ENCODE results near the gene MESD.

GRCh38 chr15:80898040-80898439 lies 91.6 kb downstream of the MESD start:
- TF ChIP-seq CTCF (conservative IDR thresholded peaks at IDR 0.05; ENCODE audit: low read depth, low read length), result no peak
- no peak for TF ChIP-seq POLR2A (IDR thresholded peaks at IDR 0.05; ENCODE audit: low read depth, low read length)
- no peak for TF ChIP-seq SMC3 (IDR thresholded peaks at IDR 0.05; ENCODE audit: low read depth, low read length)
- TF ChIP-seq RCOR1 (IDR thresholded peaks at IDR 0.05; ENCODE audit: insufficient replicate concordance, low read length), result no peak
- no peak for TF ChIP-seq MXI1 (IDR thresholded peaks at IDR 0.05; ENCODE audit: borderline replicate concordance, low read depth, low read length)
- peak; percentile 77 for TF ChIP-seq CEBPB (IDR thresholded peaks at IDR 0.05; ENCODE audit: low read depth, low read length)
- no peak for TF ChIP-seq ELK1 (IDR thresholded peaks at IDR 0.05; ENCODE audit: borderline replicate concordance, low read depth, low read length)
- TF ChIP-seq MAZ (IDR thresholded peaks at IDR 0.05; ENCODE audit: borderline replicate concordance, low read depth, low read length), result no peak
- TF ChIP-seq USF2 (IDR thresholded peaks at IDR 0.05; ENCODE audit: low read depth, low read length), result no peak
- TF ChIP-seq FOS (IDR thresholded peaks at IDR 0.05; ENCODE audit: low read depth, low read length), result no peak
- TF ChIP-seq RAD21 (IDR thresholded peaks at IDR 0.05; ENCODE audit: low read length), result no peak

All from IMR-90 (cell line).